Coronary artery (tissue), 2 donors: ENCODE data around the gene ARL3.
A peak's percentile ranks its signal among the peaks of the same experiment; 100 is the strongest.

Experiments used
- DNase-seq: peaks from one replicate; pipeline ENCODE4 v3.0.0-alpha.2; 2017; ENCODE audit warnings: low spot score
- H3K27ac ChIP-seq, 2 donors: fragments of 200-600 bp; sonication (generic); one replicate each; pipeline ENCODE4 v1.5.1; 2016 to 2019
- H3K4me3 ChIP-seq: fragments of 200-600 bp; sonication (generic); 2 replicates; pipeline ENCODE4 v1.5.1; 2016; ENCODE audit warnings: mild to moderate bottlenecking, moderate library complexity
- CTCF ChIP-seq: fragments of 200-600 bp; sonication (generic); IDR thresholded peaks from one replicate; pipeline ENCODE4 v1.5.1; 2019; ENCODE audit warnings: antibody characterized with exemption

ARL3 gene

GRCh38 chr10:102665904-102666509, 48.2 kb downstream of the ARL3 start:
- no peak overlapping the region for H3K27ac ChIP-seq
- TF ChIP-seq CTCF: no peak
- no peak for DNase-seq
- no peak overlapping the region for H3K4me3 ChIP-seq

- DNase-seq: no peak
- TF ChIP-seq CTCF: no peak
- peak overlapping the region; percentile 39 to 75 for H3K27ac ChIP-seq
- no peak overlapping the region for H3K4me3 ChIP-seq
These were observed 52.6 kb downstream of the ARL3 start for GRCh38 chr10:102661658-102662028.

- DNase-seq: peak; percentile 76
- Histone ChIP-seq H3K27ac (peak overlapping the region; percentile 39 to 75), H3K4me3 (peak overlapping the region; percentile 19)
- no peak for TF ChIP-seq CTCF
These were observed 53.1 kb downstream of the ARL3 start for GRCh38 chr10:102660888-102661657.

GRCh38 chr10:102658802-102659201, 55.4 kb downstream of the ARL3 start:
- H3K27ac ChIP-seq: peak overlapping the region in 1 of 2 donors; percentile 41
- no peak for TF ChIP-seq CTCF
- no peak overlapping the region for H3K4me3 ChIP-seq
- no peak for DNase-seq

- Histone ChIP-seq H3K4me3 (no peak overlapping the region), H3K27ac (peak overlapping the region in 1 of 2 donors; percentile 41)
- DNase-seq: no peak
- no peak for TF ChIP-seq CTCF
These were observed 56.0 kb downstream of the ARL3 start for GRCh38 chr10:102657984-102658724.

- Histone ChIP-seq H3K4me3 (no peak overlapping the region), H3K27ac (no peak overlapping the region)
- DNase-seq: no peak
- no peak for TF ChIP-seq CTCF
These were observed 56.7 kb downstream of the ARL3 start for GRCh38 chr10:102657451-102657850.
